Measurements from ENCODE around the gene PAM.
A peak's percentile ranks its signal among the peaks of the same experiment; 100 is the strongest.

GRCh38 chr5:102971676-102972293 lies 216.7 kb downstream of the PAM start:
- TF ChIP-seq HDAC2 (IDR thresholded peaks at IDR 0.05; ENCODE audit: borderline replicate concordance in 1 of 2, low read depth in 2 of 2, low read length in 2 of 2) (no peak), CTCF (IDR thresholded peaks at IDR 0.05; ENCODE audit: control extremely low read depth in 1 of 3, insufficient read depth in 1 of 3, low read depth in 1 of 3, low read length in 3 of 3) (peak in 2 of 3 experiments; percentile 22 to 29; a peak in 2 of 4 replicates), POLR2AphosphoS5 (IDR thresholded peaks at IDR 0.05; ENCODE audit: low read depth, low read length) (no peak), CREB1 (IDR thresholded peaks at IDR 0.05) (no peak), SP4 (IDR thresholded peaks at IDR 0.05; ENCODE audit: low read length) (no peak), POLR2A (IDR thresholded peaks at IDR 0.05; ENCODE audit: control extremely low read depth in 1 of 2, low read depth in 2 of 2, low read length in 2 of 2) (no peak), EP300 (IDR thresholded peaks at IDR 0.05; ENCODE audit: borderline replicate concordance in 1 of 2, low read depth in 2 of 2, low read length in 2 of 2) (no peak), JUN (IDR thresholded peaks at IDR 0.05; ENCODE audit: low read depth, low read length) (no peak), RNF2 (IDR thresholded peaks at IDR 0.05; ENCODE audit: borderline replicate concordance, low read depth, low read length, missing control alignments, poor library complexity, severe bottlenecking) (no peak), SP1 (IDR thresholded peaks at IDR 0.05; ENCODE audit: low read depth, low read length) (no peak), RAD21 (IDR thresholded peaks at IDR 0.05 in 1 of 2, conservative IDR thresholded peaks at IDR 0.05 in 1 of 2; ENCODE audit: low read depth in 2 of 2, low read length in 2 of 2) (peak; percentile 37 to 48; a peak in 3 of 4 replicates)

Data from H1 (cell line).